Hepatocyte (in vitro differentiated cells): Measurements from ENCODE around the gene PPP2R2B. TPM values are rescaled to one million over a fixed set of nuclear protein-coding genes. Genes with fewer than 3 reads are reported as not detected.
"Not testable (repeated sequence)": the region's sequence is repeated elsewhere in the genome, so short reads cannot be mapped to it uniquely, and the experiment has no call there.

ENCODE experiments used
- DNase-seq: peaks from one replicate; pipeline ENCODE4 v3.0.0-alpha.2; 2016; ENCODE audit warnings: low spot score
- H2AFZ ChIP-seq: fragments of 200-600 bp; sonication (generic); 2 replicates; pipeline ENCODE4 v1.6.0; 2016; ENCODE audit warnings: antibody characterized with exemption, mild to moderate bottlenecking
- H3K27ac ChIP-seq: fragments of 200-600 bp; sonication (generic); 2 replicates; pipeline ENCODE4 v1.5.1; 2016; ENCODE audit warnings: mild to moderate bottlenecking
- H3K27me3 ChIP-seq: fragments of 200-600 bp; sonication (generic); 2 replicates; pipeline ENCODE4 v1.6.1; 2016
- H3K36me3 ChIP-seq: fragments of 200-600 bp; sonication (generic); replicated peaks from 2 replicates; pipeline ENCODE4 v1.5.1; 2016; ENCODE audit warnings: low read depth; ENCODE audit not compliant: insufficient read depth
- H3K4me1 ChIP-seq: fragments of 200-600 bp; sonication (generic); 2 replicates; pipeline ENCODE4 v1.5.1; 2016; ENCODE audit warnings: mild to moderate bottlenecking, moderate library complexity; ENCODE audit not compliant: insufficient read depth
- H3K4me2 ChIP-seq: fragments of 200-600 bp; sonication (generic); 2 replicates; pipeline ENCODE4 v1.6.0; 2016
- H3K4me3 ChIP-seq: fragments of 200-600 bp; sonication (generic); 2 replicates; pipeline ENCODE4 v1.5.1; 2016; ENCODE audit warnings: mild to moderate bottlenecking
- H3K79me2 ChIP-seq: fragments of 200-600 bp; sonication (generic); 2 replicates; pipeline ENCODE4 v1.6.0; 2017; ENCODE audit warnings: mild to moderate bottlenecking
- H3K9me2 ChIP-seq: fragments of 200-600 bp; sonication (generic); replicated peaks from 2 replicates; pipeline ENCODE4 v1.6.0; 2017; ENCODE audit warnings: mild to moderate bottlenecking; ENCODE audit not compliant: insufficient read depth
- H3K9me3 ChIP-seq: fragments of 200-600 bp; sonication (generic); 2 replicates; pipeline ENCODE4 v1.5.1; 2016; ENCODE audit warnings: low read depth, mild to moderate bottlenecking
- H4K20me1 ChIP-seq: fragments of 200-600 bp; sonication (generic); 2 replicates; pipeline ENCODE4 v1.6.0; 2016; ENCODE audit warnings: mild to moderate bottlenecking; ENCODE audit not compliant: insufficient read depth, poor library complexity, severe bottlenecking
- CTCF ChIP-seq: fragments of 200-600 bp; sonication (generic); IDR thresholded peaks from 2 replicates; pipeline ENCODE4 v1.5.1; 2016; ENCODE audit warnings: antibody characterized with exemption, mild to moderate bottlenecking; ENCODE audit not compliant: poor library complexity
- EZH2 ChIP-seq: fragments of 200-600 bp; sonication (generic); IDR thresholded peaks from 2 replicates; pipeline ENCODE4 v1.6.1; 2016; ENCODE audit warnings: antibody characterized with exemption, mild to moderate bottlenecking, borderline replicate concordance
- EZH2phosphoT487 ChIP-seq: fragments of 200-600 bp; sonication (generic); IDR thresholded peaks from one replicate; pipeline ENCODE4 v1.6.1; 2018; ENCODE audit warnings: antibody characterized with exemption, mild to moderate bottlenecking, low read depth, moderate library complexity; ENCODE audit not compliant: unreplicated experiment, severe bottlenecking
- WGBS: methylation state at CpG from one replicate; pipeline ENCODE4 v1.1.6; 2016; ENCODE audit warnings: low lambda C conversion rate; ENCODE audit errors: missing lambda C conversion rate; 5-methylcytosine and 5-hydroxymethylcytosine counted together
- polyA plus RNA-seq: library from polyadenylated mRNA; unstranded; fragments of >200 nt; fragmentation: Nextera tagmentation; extraction: Ambion mirVana; gene quantifications from 2 replicates; pipeline ENCODE4 v1.2.1, GENCODE V29; 2016
- total RNA-seq: library from RNA; depleted of rRNA; stranded (reverse); fragments of >200 nt; gene quantifications from 2 replicates; pipeline ENCODE4 v1.2.3, GENCODE V29; 2014

The PPP2R2B gene
- total and polyA plus RNA-seq, 2 experiments from 2014 or later, result 2.3 to 3.2 TPM

GRCh38 chr5:146731909-146732659 is 146.5 kb downstream of the PPP2R2B start:
- H3K27me3 ChIP-seq, result no peaks in the 10 kb centered on the region
- H3K9me2 ChIP-seq, result no peaks in the 10 kb centered on the region
- TF ChIP-seq EZH2phosphoT487 (no peak), CTCF (no peak), EZH2 (no peak)
- H3K36me3 ChIP-seq, result no peaks in the 10 kb centered on the region
- no peak overlapping the region for H3K4me3 ChIP-seq
- H3K27ac ChIP-seq, result peak overlapping the region; percentile 44
- H3K4me2 ChIP-seq, result peak overlapping the region; percentile 28
- H3K9me3 ChIP-seq, result peaks cover 7% of the 10 kb centered on the region
- WGBS, result 36% methylated on average over 5 of the region's 5 CpGs
- H2AFZ ChIP-seq, result no peak overlapping the region
- H4K20me1 ChIP-seq, result no peaks in the 10 kb centered on the region
- no peaks in the 10 kb centered on the region for H3K79me2 ChIP-seq
- DNase-seq, result peak; percentile 39
- H3K4me1 ChIP-seq, result peaks cover 4% of the 10 kb centered on the region

- not testable (repeated sequence) for H3K27me3 ChIP-seq, DNase-seq, H4K20me1 ChIP-seq, H3K27ac ChIP-seq, H3K9me3 ChIP-seq, H3K36me3 ChIP-seq, H3K79me2 ChIP-seq, H3K4me2 ChIP-seq, H3K9me2 ChIP-seq, H3K4me1 ChIP-seq, H3K4me3 ChIP-seq, H2AFZ ChIP-seq
- 93% methylated on average over 3 of the region's 3 CpGs for WGBS
These were observed 149.8 kb downstream of the PPP2R2B start for GRCh38 chr5:146728746-146729145.

DNA sequence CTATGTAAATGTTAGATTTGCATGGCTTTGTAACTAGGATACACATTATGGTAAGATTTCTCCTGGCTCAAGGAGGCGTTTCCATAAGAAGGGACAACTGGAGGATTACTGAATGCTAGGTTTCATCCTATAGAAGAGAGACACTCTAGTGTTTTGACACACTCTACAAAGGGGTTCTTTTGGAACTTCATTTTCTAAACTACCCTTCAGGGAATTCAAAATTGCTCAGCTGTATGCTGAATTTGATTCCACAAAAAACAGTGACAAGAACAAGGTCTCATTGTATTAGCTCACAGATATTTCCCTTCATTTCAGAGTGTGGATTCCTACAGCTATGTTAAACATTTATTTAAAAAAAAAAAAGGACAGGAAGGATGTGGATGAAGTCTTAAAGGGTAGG is 151.7 kb downstream of the PPP2R2B start:
- H2AFZ ChIP-seq, result no peak overlapping the region
- WGBS, result 84% methylated on average over 1 of the region's 1 CpG
- no peaks in the 10 kb centered on the region for H3K4me1 ChIP-seq
- H3K79me2 ChIP-seq, result no peaks in the 10 kb centered on the region
- H3K9me3 ChIP-seq, result peaks cover 7% of the 10 kb centered on the region
- no peaks in the 10 kb centered on the region for H3K9me2 ChIP-seq
- H3K4me3 ChIP-seq, result no peak overlapping the region
- H4K20me1 ChIP-seq, result no peaks in the 10 kb centered on the region
- H3K36me3 ChIP-seq, result no peaks in the 10 kb centered on the region
- TF ChIP-seq EZH2 (no peak), CTCF (no peak), EZH2phosphoT487 (no peak)
- H3K4me2 ChIP-seq, result no peak overlapping the region
- H3K27me3 ChIP-seq, result no peaks in the 10 kb centered on the region
- DNase-seq, result no peak
- H3K27ac ChIP-seq, result no peak overlapping the region

GRCh38 chr5:146726020-146726419 is 152.5 kb downstream of the PPP2R2B start:
- 78% methylated on average over 2 of the region's 2 CpGs for WGBS
- peaks cover 7% of the 10 kb centered on the region for H3K9me3 ChIP-seq
- H3K36me3 ChIP-seq, result no peaks in the 10 kb centered on the region

More at GRCh38 chr5:146726020-146726419, 152.5 kb downstream of the PPP2R2B start:
- no peaks in the 10 kb centered on the region for H4K20me1 ChIP-seq
- H3K9me2 ChIP-seq, result no peaks in the 10 kb centered on the region
- no peak overlapping the region for H3K27ac ChIP-seq
- no peaks in the 10 kb centered on the region for H3K4me1 ChIP-seq
- H2AFZ ChIP-seq, result no peak overlapping the region
- no peaks in the 10 kb centered on the region for H3K79me2 ChIP-seq
- H3K4me2 ChIP-seq, result no peak overlapping the region
- no peak for DNase-seq
- TF ChIP-seq CTCF (no peak), EZH2phosphoT487 (no peak), EZH2 (no peak)
- H3K27me3 ChIP-seq, result no peaks in the 10 kb centered on the region
- H3K4me3 ChIP-seq, result no peak overlapping the region
